HG03103 (cell line): ENCODE measurements around the gene PLD1.
"Not testable (repeated sequence)": the region's sequence is repeated elsewhere in the genome, so short reads cannot be mapped to it uniquely, and the experiment has no call there.

Source experiments
- ATAC-seq: cut with Tn5 transposase; IDR thresholded peaks from one replicate; pipeline ENCODE4 v1.9.1; 2021; ENCODE audit warnings: low read depth; ENCODE audit not compliant: unreplicated experiment

PLD1 gene

DNA sequence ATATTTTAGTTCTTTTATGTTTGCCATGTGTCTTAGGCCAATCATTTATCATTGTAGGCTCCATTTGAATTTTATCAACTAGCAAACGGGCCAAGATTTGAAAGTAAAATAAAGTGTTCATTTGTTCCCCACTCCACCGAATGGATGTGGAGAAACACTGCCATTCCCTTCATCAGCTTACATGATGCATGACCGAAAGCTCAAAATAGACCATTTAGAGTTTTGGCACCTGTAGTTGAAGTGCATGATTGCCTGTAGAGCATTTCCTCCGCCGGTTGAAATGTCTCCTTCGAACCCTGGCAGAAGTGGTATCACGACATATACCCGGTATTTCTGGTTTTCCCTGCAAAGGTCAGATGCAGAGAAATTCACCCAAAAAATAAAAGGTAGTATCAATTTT is 165.6 kb downstream of the PLD1 start:
- no peak for ATAC-seq

DNA sequence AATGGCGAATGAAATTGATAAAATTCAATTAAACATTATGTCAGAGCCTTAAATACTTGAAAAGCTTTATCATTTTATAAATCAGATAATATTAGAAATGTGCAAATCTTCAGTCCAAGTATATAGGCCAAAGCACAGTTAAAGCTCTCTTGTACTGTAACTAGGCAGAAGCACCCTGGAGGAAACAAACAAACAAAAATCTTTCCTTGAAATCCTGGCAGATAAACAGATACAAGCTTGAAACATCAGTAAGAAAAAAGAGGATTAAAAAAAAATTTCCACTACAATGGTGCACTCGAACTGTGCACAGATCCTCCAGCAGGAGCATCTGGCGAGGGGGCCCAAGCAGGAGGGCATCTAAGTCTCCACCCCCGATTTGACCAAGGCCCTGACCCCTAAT is 166.6 kb downstream of the PLD1 start:
- no peak for ATAC-seq

DNA sequence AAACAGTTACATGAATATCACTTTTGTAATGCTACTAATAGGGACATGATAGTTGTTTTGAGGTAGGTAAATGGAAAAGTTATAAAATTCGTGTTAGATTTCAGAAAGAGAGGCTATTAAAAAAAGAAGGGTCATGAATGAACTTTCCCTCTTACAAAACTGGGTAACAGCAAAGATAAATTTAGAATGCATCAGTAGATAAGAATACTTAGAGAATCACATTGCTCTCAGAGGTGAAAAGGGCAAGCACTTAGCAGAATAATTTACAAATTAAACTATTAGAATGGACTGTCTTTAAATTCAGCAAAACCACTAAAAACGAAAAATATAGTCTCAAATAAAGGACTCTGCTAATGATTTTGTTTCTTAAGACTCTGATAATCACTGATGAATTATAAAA is 167.2 kb downstream of the PLD1 start:
- no peak for ATAC-seq

DNA sequence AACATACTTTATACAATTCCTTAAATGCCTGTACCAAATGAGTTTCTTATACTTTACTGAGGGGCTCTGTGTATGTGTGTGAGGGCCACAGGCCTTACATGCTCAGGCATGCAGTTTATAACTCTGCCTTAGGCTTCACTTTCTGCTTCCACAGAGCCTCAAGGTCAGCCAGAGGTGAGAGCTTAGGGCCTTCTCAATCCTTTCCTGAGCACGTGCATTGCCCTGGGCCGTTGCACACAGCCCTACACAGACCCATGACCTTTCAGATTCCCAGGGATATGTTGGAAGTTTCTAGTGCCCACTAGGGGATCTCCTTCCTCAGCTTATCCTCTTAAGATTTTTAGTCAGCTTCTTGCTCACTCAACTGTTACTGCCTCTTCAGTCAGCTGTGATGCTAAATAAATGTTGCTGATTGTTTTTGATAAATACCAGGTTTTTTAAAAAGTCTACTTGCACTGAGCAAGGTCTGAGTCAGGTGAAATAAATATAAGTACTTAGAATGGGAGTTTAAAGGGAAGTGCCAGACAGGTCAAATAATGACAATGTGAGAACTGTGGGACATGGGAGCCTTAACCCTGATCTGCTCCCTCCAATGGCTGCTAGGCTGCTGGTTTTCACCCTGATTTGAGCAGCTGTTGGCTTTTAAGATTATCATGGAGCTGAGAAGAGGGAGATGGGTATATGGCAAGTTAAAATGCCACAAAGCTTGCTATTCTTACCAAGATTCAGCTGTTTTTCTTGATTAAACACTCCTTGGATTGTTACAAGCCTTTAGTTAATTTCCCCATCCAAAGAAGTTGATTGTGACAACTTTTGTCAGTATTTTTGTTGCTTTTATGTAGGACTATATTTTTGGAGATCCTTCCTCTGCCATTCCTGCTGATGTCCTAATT is 169.5 kb downstream of the PLD1 start:
- ATAC-seq = no peak

DNA sequence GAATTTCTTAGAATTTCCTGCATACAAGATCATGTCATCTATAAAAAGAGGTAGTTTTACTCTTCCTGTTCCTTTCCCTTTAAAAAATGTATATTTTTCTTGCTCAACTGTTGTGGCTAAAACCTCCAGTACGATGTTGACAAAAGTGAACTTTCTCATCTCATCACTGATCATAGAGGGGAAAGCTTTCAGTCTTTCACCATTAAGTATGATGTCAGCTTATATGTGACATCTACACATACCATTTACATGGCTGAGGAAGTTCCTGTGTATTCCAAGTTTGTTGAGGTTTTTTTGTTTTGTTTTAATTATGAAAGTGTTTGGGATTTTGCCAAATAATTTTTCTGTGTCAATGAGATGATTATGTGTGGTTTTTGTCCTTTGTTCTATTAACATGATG is 173.6 kb downstream of the PLD1 start:
- no peak for ATAC-seq

DNA sequence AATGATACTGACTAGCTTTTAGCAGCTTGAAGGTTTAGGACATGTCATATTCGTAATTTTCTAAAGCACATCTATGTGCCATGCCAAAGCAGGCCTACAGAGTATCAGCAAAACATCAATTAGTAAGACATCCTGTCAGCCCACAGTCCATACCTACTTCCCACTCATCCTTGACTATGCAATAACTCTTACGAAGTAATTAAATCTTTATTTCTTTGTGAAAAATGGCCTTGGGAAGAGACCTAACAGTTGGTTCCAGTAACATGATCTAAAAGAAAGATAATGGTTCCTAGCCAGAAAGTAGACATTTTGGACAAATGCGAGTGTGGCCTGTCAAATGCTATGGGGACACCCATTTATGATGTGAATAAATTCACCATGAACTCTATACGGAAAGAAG is 177.5 kb downstream of the PLD1 start:
- no peak for ATAC-seq

DNA sequence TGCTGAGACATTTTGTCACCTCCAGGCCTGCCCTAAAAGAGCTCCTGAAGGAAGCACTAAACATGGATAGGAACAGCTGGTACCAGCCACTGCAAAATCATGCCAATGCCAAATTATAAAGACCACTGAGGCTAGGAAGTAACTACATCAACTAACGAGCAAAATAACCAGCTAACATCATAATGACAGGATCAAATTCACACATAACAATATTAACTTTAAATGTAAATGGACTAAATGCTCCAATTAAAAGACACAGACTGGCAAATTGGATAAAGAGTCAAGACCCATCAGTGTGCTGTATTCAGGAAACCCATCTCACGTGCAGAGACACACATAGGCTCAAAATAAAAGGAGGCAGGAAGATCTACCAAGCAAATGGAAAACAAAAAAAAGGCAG is 183.5 kb downstream of the PLD1 start:
- ATAC-seq = not testable (repeated sequence)

DNA sequence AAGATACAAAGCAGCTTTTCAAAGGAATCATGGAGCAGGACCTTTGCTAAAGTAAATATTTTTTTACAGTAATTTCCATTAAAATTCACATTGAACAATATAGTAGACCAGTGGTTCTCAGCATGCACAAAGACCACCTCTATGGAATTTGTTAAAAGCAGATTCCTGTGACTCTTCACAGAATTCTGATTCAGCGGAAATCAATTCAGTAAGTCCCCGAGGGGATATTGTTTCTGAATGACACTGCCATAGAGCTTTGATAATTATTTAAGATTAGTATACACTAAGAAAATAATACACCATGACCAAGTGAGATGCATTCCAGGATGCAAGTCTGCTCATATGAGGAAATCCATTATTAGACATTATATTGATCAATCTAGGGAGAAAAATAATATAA is 188.2 kb downstream of the PLD1 start:
- no peak for ATAC-seq

DNA sequence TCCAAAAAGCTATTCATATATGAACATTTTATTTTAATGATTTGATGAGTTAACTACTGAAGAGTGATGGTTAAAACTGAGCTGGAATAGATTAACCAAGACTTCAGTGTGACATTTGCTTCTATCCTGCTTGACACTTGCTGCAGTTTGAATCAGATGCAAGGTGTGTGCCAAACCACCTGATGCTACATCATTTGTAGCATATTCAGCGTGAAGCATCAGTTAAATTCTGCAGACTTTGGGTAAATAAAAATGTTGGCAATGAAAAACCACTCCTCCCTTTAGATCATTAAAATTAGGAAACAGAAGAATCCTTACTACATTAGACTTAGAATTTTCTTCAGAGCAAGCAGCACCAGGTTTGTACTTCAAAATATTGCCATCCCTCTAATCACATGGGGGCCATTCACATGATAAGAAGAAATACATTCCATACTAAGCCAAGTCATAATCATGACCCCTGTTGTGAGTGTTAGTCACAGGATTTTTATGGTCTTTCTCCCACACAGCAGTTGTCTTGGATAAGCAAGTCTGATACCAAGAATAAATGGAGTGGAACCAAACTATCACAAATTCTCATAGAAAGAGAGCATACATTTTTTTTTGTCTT is 189.4 kb downstream of the PLD1 start:
- no peak for ATAC-seq

DNA sequence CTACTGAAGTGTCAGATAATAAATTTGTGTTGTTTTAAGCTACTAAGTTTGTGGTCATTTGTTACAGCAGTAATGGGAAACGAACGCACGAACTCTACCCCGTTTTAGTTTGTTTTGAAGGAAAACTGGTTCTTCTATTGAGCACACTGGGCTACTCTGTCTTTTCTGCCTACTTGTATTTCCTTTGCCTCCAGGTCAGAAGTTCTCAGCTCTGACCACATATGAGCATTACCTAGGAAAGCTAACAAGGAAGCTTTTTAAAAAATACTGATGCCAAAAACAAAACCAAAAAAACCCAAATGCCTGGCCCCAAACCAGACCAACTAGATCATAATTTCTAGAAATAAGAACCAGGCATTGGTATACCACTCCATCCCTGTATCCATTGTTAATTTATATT is 193.5 kb downstream of the PLD1 start:
- no peak for ATAC-seq

DNA sequence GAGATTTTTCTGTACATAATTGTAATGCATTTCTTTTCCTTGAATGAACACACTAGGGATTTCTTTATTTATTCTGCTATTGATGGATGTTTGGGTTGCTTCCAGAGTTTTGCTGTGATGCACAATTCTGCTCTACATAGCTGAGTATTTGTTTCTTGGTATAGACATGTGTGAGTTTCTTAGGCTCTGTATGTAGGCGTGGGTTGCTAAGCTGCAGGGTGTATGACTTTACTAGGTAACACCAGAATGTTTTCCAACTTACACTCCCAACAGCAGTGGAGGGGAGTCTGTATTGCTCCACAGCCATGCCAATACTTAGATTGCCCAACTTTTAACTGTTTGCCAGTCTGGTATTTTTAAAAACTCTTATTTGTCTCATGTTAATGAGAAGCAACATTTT is 194.6 kb downstream of the PLD1 start:
- ATAC-seq = no peak

DNA sequence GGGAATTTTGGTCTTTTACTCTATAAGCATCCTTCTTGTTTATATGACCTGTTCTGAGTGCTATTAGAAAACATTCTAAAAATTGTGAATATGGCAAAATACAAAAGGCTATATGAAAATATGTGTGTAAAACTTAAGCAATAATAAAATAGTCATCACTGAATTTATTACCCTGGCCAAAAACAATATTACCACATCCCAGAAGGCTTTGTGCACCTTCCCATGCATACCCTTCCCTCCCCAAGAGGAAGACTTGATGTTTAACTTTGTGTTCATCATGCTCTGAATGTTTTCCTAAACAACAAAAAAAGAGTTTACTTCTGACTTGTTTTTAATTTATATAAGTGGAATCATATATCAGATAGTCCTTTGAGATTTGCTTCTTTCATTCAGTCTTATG is 195.0 kb downstream of the PLD1 start:
- ATAC-seq = no peak

DNA sequence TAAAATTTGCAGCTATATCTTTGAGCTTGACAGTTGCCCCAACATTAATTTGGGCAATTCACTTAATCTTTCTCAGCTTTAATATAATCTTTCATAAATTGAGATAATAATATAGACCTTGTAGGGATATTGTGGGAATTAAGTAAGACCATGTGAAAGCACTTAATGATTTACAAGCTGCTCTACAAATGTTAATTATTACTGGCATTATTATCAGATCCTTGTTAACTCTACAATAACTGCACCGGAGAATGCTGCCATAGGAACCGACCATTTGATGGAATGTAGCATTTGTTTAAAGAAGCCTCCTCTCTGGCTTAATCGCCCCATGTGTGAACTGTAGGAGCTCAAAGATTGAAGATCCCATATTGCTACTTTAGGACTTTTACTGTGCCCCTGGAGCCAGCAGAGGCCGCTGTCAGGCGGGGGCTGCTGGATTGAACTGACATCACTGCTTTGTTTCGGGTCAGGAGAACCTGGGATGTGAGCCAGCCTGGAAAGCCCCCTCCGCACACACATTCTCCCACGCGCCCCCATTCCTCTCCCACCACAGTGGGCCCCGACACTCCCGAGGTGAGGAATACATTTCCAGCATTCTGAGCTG is 195.9 kb downstream of the PLD1 start:
- ATAC-seq = no peak

DNA sequence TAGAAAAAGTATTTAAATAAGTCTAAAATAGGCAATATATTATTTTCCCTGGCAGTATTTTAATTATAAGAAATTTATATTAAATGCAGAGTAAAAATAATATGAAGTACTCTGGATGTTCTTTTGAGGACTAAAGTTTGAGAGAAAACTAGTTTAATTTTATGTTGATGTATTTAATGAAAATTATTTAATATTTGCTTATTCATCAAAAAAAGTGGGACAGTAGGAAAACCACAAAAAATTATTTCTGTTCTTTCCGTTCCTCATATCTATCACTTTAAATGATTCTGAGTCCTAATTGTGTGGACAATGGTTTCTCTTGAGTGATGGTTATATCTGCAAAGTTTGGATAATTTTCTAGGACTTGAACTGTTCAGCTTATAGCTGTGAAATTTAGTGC is 202.8 kb downstream of the PLD1 start:
- ATAC-seq = no peak

DNA sequence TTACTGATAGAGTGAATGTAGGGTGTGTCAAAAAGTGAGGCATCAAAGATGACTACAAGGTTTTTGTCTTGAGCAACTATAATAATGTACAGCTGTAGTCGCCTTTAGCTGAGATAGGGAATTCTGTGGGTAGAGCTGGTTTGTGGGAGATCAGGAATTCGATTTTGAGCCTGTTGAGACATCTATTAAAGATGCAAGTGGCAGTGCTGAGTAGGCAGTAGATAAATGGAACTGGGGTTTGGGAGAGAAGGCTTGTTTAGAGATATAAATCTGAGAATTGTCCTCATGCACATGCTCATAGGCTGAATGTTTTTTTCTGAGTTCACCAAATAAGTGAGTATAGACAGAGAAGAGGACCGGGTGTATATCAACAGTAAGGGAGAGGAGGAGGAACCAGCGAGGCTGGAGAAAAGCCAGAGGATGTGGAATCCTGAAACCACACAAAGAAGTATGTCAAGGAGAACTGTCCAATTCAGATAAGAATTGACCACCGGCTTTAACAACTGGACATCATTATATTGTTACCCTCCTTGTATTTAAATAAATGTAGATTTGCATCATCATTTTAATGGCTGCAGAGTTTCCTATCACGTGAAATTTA is 204.0 kb downstream of the PLD1 start:
- no peak for ATAC-seq

DNA sequence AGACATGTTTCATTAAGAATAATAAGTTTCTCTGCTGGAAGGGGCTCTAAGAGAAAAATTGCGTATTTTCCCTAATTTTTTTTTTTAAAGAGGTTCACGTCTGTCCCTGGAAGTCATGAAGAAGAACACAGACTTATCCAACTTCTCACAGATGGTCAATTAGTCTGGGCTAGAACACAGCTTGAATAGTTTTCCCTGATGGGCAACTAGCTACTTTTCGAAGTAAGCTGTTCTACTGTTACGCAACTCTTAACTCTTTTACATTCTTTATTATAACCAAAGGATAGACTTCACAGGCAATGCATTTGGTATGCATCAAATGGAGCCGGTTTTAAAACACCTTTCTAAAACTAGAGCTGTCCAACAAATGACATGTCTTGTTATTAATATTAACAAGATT is 205.9 kb downstream of the PLD1 start:
- no peak for ATAC-seq

DNA sequence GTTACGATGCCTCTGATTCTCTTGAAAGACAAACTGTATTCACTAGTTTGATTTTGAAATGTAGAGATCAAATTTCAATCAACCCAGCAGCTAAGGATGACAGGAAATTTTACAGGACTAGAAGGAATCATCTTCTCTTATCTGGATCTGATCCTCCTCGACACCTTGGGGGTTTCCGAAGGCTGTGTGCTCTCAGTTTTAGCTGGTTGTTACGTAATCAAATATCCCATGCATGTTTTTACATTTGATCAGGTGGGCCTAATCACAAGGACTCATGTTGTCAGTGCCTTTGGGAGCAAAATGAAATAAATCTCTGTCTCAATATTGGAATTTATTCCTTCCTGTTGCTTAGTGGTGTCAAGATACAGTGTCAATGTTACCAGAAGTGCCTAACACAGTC is 208.2 kb downstream of the PLD1 start:
- no peak for ATAC-seq

DNA sequence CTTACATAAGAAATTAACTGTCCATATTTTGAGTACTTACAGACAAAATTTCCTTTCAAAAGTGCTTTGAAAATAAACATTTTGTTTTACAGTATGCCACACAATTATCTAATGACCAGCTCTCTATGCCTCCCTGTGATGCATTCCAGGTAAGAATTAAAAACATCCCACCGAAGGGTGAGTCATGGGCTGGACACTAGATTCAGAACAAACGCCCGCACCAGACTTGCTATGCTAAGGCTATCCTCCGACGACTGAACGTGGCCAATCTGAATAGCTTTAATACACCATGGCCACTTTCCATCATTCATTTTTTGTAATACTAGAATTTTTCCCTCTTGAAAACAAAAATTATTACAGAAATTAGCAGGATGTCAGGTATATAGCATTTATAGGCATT is 210.3 kb downstream of the PLD1 start:
- ATAC-seq = no peak

DNA sequence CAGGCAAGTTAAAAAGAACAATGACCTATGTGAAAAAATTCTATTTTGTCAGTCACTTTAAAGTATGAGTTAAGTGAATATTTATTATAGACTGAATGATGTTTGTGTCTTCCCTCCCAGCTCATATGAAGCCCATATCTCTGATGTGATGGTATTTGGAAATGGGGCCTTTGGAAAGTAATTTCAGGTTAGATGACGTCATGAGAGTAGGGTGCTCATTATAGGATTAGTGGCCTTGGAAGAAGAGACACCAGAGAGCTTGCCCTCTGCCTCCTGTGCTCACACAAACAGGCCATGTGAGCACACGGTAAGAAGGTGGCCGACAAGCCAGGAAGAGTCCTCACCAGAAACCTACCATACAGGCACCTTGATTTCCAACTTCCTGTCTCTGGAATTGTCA is 211.3 kb downstream of the PLD1 start:
- no peak for ATAC-seq

DNA sequence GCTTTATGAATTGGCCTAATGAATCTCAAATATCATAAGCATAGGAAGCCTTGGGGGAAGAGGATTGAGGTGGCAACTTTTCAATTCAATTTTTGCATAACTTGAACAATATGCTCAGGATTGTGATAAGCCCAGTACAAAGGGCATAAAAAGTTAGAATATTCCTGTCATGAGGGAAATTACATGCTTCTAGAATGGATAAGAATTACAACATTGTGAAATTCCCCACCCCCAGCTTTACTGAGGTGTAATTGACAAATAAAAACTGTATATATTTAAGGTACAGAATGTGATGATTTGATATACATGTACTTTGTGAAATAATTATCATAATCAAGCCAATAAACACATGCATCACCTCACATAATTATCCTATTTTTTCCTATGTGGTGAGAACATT is 217.5 kb downstream of the PLD1 start:
- ATAC-seq = no peak

DNA sequence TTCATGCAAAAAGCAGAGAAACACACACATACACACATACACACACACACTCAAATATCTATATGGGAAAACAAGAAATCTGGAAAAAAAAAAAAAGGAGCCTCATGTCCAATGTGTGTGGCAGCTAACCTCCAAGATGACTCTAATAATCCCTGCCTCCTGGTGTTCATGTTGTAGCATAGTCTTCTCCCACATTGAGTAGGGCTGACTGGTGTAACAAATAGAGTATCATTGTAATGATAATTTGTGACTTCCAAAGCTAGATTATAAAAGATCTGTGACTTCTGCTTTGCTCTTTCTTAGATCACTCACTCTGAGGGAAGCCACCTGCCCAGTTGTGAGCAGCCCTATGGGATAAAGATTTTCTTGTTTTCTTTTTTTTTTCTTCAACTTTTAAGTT is 219.2 kb downstream of the PLD1 start:
- ATAC-seq = no peak

DNA sequence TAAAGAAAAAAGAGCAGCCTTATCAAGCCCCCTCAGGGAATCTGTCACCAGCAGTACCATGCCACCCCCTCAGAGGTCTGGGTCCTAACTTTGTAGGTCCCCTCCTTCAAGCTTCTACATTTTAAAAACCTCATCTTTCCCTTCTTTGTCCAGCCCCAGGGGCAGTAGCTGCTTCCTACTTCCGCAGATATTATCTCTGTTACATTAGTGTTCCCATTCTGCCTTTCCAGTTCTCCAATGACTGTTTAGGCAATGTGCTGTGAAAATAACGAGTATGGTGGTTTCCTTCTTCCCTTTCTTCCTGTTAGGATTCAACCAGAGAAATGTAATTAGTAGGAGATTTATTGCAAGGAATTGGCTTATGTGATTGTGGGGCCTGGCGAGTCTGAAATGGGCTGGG is 224.0 kb downstream of the PLD1 start:
- no peak for ATAC-seq
